ENCODE measurements around the gene SNRPA1. TPM values are rescaled to one million over a fixed set of nuclear protein-coding genes. Genes with fewer than 3 reads are reported as not detected.
"Not testable (repeated sequence)": the region's sequence is repeated elsewhere in the genome, so short reads cannot be mapped to it uniquely, and the experiment has no call there.

The SNRPA1 gene
- total RNA-seq = 10 to 100 TPM; 23.4 to 33.6 (median 27.7) TPM
- polyA plus RNA-seq = 37.3 TPM
- long read RNA-seq, donor 1, transcript SNRPA1-201 (9 exons, 1,055 nt) = major isoform, 15 of 37 reads
- long read RNA-seq, donor 1, partial matches to known transcripts = 12 of 37 reads
- long read RNA-seq, donor 1, other reads (novel, unspliced or antisense) = 2 of 37 reads
- long read RNA-seq, donor 2, transcript SNRPA1-201 (9 exons, 1,055 nt) = major isoform, 9 of 19 reads
- long read RNA-seq, donor 2, partial matches to known transcripts = 9 of 19 reads
- long read RNA-seq, donor 2, other reads (novel, unspliced or antisense) = 1 of 19 reads
- long read RNA-seq, donor 3, transcript SNRPA1-205 (7 exons, 2,108 nt) = minor isoform, 20 of 70 reads
- long read RNA-seq, donor 3, transcript SNRPA1-207 (8 exons, 924 nt) = minor isoform, 5 of 70 reads
- long read RNA-seq, donor 3, transcript SNRPA1-201 (9 exons, 1,055 nt) = major isoform, 24 of 70 reads
- long read RNA-seq, donor 3, partial matches to known transcripts = 16 of 70 reads
- long read RNA-seq, donor 3, other reads (novel, unspliced or antisense) = 5 of 70 reads
- long read RNA-seq, donor 4, transcript SNRPA1-201 (9 exons, 1,055 nt) = major isoform, 5 of 15 reads
- long read RNA-seq, donor 4, partial matches to known transcripts = 8 of 15 reads
- long read RNA-seq, donor 4, other reads (novel, unspliced or antisense) = 0 of 15 reads

GRCh38 chr15:101294731-101295606 lies at the start of gene SNRPA1:
Gene SNRPA1 (minus strand): TSS chr15:101295248. CDS start chr15:101295178, 70 bp downstream.
- intact Hi-C loops (cut with DNase I) = loop anchor here in 3 of 4 donors (5.0 to 10.0 kb wide), 3 partner anchors 200 to 357 kb away; partner anchors contain the start of gene TM2D3 (in 1 of the 3)

GRCh38 chr15:101342056-101342455 lies 47.0 kb upstream of the SNRPA1 start:
- intact Hi-C loops (cut with DNase I) = no loop called here
- H3K4me1 ChIP-seq (ENCODE audit: control insufficient read depth, insufficient read depth, low read length) = no peaks in the 10 kb centered on the region
- H3K27ac ChIP-seq (ENCODE audit: low read length) = no peak overlapping the region
- H3K4me3 ChIP-seq (ENCODE audit: low read length) = no peak overlapping the region
- ATAC-seq (no peak), DNase-seq (no peak)
- no peaks in the 10 kb centered on the region for H3K9me3 ChIP-seq (ENCODE audit: control insufficient read depth, low read length)
- no peaks in the 10 kb centered on the region for H3K27me3 ChIP-seq (ENCODE audit: control insufficient read depth, insufficient read depth)

More at GRCh38 chr15:101294731-101295606, at the start of gene SNRPA1:
- peak; percentile 99 to 100 (median 100) for DNase-seq
- ATAC-seq = peak; percentile 96 to 97
- H3K27ac ChIP-seq (ENCODE audit: low read length) = peak within 1 kb of the TSS; percentile 75
- no peaks in the 10 kb centered on the region for H3K9me3 ChIP-seq (ENCODE audit: control insufficient read depth, low read length)
- WGBS = under 1% methylated on average over 87 of the region's 87 CpGs
- peak within 1 kb of the TSS; percentile 83 for H3K4me3 ChIP-seq (ENCODE audit: low read length)
- no peaks in the 10 kb centered on the region for H3K4me1 ChIP-seq (ENCODE audit: control insufficient read depth, insufficient read depth, low read length)
- no peaks in the 10 kb centered on the region for H3K27me3 ChIP-seq (ENCODE audit: control insufficient read depth, insufficient read depth)

DNA sequence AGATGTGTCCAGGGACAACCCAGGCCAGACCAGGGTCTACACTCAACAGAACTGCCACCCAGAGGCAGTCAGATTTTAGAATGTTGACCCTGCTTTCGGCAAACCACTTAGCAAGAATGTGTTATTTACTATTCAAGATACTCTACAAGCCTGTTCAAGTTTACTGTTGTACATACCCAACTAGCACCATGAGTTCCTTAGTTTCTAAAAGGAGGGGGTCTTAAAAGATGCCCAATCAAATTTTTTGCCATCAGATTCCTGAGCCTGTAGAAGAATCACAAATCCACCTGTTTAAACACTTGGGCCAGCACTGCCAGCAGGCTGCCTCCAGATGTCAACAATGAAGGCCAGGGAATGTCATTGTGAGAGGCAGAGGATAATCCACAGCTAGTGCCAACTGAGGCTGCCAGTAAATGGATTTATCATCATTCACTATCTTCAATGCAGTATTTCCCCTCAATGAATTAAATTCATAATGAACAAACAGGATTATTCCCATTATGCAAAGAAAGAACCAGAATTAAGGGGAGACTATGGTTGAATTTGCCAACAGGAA lies 43.5 kb upstream of the SNRPA1 start:
- intact Hi-C loops (cut with DNase I) = no loop called here
- H3K9me3 ChIP-seq (ENCODE audit: control insufficient read depth, low read length) = no peaks in the 10 kb centered on the region
- no peak overlapping the region for H3K4me3 ChIP-seq (ENCODE audit: low read length)
- DNase-seq (no peak), ATAC-seq (no peak)
- 89% methylated on average over 1 of the region's 1 CpG for WGBS
- no peak overlapping the region for H3K27ac ChIP-seq (ENCODE audit: low read length)
- H3K27me3 ChIP-seq (ENCODE audit: control insufficient read depth, insufficient read depth) = no peaks in the 10 kb centered on the region
- H3K4me1 ChIP-seq (ENCODE audit: control insufficient read depth, insufficient read depth, low read length) = no peaks in the 10 kb centered on the region

- intact Hi-C loops (cut with DNase I) = no loop called here
- Histone ChIP-seq H3K4me3 (ENCODE audit: low read length) (no peak overlapping the region), H3K4me1 (ENCODE audit: control insufficient read depth, insufficient read depth, low read length) (no peaks in the 10 kb centered on the region), H3K9me3 (ENCODE audit: control insufficient read depth, low read length) (no peaks in the 10 kb centered on the region), H3K27me3 (ENCODE audit: control insufficient read depth, insufficient read depth) (no peaks in the 10 kb centered on the region), H3K27ac (ENCODE audit: low read length) (no peak overlapping the region)
- WGBS = 79% methylated on average over 7 of the region's 7 CpGs
- ATAC-seq (no peak), DNase-seq (no peak)
Measured at GRCh38 chr15:101337976-101338375, 42.9 kb upstream of the SNRPA1 start.

- H3K4me1 ChIP-seq (ENCODE audit: control insufficient read depth, insufficient read depth, low read length); DNase-seq; ATAC-seq; H3K27ac ChIP-seq (ENCODE audit: low read length); H3K4me3 ChIP-seq (ENCODE audit: low read length); H3K27me3 ChIP-seq (ENCODE audit: control insufficient read depth, insufficient read depth); intact Hi-C loops (cut with DNase I); H3K9me3 ChIP-seq (ENCODE audit: control insufficient read depth, low read length): not testable (repeated sequence)
- WGBS = 76% methylated on average over 12 of the region's 16 CpGs
Measured at GRCh38 chr15:101333907-101334789, 39.1 kb upstream of the SNRPA1 start.

- intact Hi-C loops (cut with DNase I) = no loop called here
- H3K27me3 ChIP-seq (ENCODE audit: control insufficient read depth, insufficient read depth) = no peaks in the 10 kb centered on the region
- WGBS = 91% methylated on average over 7 of the region's 7 CpGs
- H3K4me1 ChIP-seq (ENCODE audit: control insufficient read depth, insufficient read depth, low read length) = no peaks in the 10 kb centered on the region
- H3K9me3 ChIP-seq (ENCODE audit: control insufficient read depth, low read length) = no peaks in the 10 kb centered on the region
- H3K4me3 ChIP-seq (ENCODE audit: low read length) = no peak overlapping the region
- H3K27ac ChIP-seq (ENCODE audit: low read length) = no peak overlapping the region
- no peak for ATAC-seq
- DNase-seq = no peak
Measured at GRCh38 chr15:101332061-101332467, 37.0 kb upstream of the SNRPA1 start.

- ATAC-seq (no peak), DNase-seq (no peak)
- Histone ChIP-seq H3K4me1 (ENCODE audit: control insufficient read depth, insufficient read depth, low read length) (no peaks in the 10 kb centered on the region), H3K27me3 (ENCODE audit: control insufficient read depth, insufficient read depth) (no peaks in the 10 kb centered on the region), H3K27ac (ENCODE audit: low read length) (no peak overlapping the region), H3K9me3 (ENCODE audit: control insufficient read depth, low read length) (no peaks in the 10 kb centered on the region), H3K4me3 (ENCODE audit: low read length) (no peak overlapping the region)
- WGBS = 84% methylated on average over 9 of the region's 9 CpGs
- intact Hi-C loops (cut with DNase I) = no loop called here
Measured at GRCh38 chr15:101329867-101330380, 34.9 kb upstream of the SNRPA1 start.

DNA sequence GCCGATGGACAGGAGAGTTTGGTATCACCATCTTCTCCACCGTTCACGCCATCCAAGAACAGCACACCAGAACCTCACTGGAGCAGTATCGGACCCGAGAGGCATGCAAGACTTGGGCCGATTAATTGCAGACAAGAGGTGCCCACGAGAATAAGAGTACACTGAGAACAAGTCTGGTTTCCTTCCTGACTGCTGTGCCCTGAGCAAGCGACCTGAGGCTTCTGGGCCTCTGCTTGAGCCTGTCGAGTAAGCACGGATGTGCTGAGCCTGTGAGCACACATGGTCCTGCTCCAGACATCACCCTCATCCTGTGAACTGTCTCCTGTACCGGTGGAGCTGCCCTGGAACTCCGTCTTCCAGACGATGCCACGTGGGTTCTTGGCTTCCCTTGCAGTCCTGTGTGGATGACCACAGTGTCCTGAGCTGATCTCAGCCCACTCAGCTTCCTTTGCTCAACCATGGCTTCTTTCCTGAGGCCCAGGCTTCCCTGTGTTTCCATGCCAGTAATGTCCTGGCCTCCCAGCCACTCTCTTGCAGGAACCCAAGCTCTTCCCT lies 34.3 kb upstream of the SNRPA1 start:
- Histone ChIP-seq H3K27ac (ENCODE audit: low read length) (no peak overlapping the region), H3K9me3 (ENCODE audit: control insufficient read depth, low read length) (no peaks in the 10 kb centered on the region), H3K4me3 (ENCODE audit: low read length) (no peak overlapping the region), H3K27me3 (ENCODE audit: control insufficient read depth, insufficient read depth) (no peaks in the 10 kb centered on the region), H3K4me1 (ENCODE audit: control insufficient read depth, insufficient read depth, low read length) (no peaks in the 10 kb centered on the region)
- intact Hi-C loops (cut with DNase I) = no loop called here
- WGBS = 82% methylated on average over 14 of the region's 14 CpGs
- ATAC-seq (no peak), DNase-seq (no peak)

GRCh38 chr15:101328001-101328400 lies 33.0 kb upstream of the SNRPA1 start:
- ATAC-seq = no peak
- Histone ChIP-seq H3K27ac (ENCODE audit: low read length) (no peak overlapping the region), H3K9me3 (ENCODE audit: control insufficient read depth, low read length) (no peaks in the 10 kb centered on the region), H3K4me1 (ENCODE audit: control insufficient read depth, insufficient read depth, low read length) (no peaks in the 10 kb centered on the region), H3K27me3 (ENCODE audit: control insufficient read depth, insufficient read depth) (no peaks in the 10 kb centered on the region), H3K4me3 (ENCODE audit: low read length) (no peak overlapping the region)
- no peak for DNase-seq
- intact Hi-C loops (cut with DNase I) = no loop called here
- 87% methylated on average over 14 of the region's 14 CpGs for WGBS

All from right cardiac atrium (tissue), 5 donors.